Muscle of leg (tissue), 11 donors: ENCODE data around the gene GLT1D1. TPM values are rescaled to one million over a fixed set of nuclear protein-coding genes. Genes with fewer than 3 reads are reported as not detected.

ENCODE experiments used
- DNase-seq: peaks from one replicate; pipeline ENCODE4 v3.0.0; 2013
- H3K27ac ChIP-seq: one replicate; pipeline ENCODE4 v1.5.1; 2013; ENCODE audit warnings: mild to moderate bottlenecking, low read length, control low read depth
- H3K27me3 ChIP-seq: one replicate; pipeline ENCODE4 v1.6.1; 2013; ENCODE audit warnings: low read length; ENCODE audit not compliant: control insufficient read depth, insufficient read depth
- H3K36me3 ChIP-seq: one replicate; pipeline ENCODE4 v1.6.1; 2013; ENCODE audit warnings: low read length; ENCODE audit not compliant: control insufficient read depth, insufficient read depth
- H3K4me1 ChIP-seq: one replicate; pipeline ENCODE4 v1.6.1; 2013; ENCODE audit warnings: low read length; ENCODE audit not compliant: control insufficient read depth, insufficient read depth
- H3K4me3 ChIP-seq: one replicate; pipeline ENCODE4 v1.5.1; 2013; ENCODE audit warnings: low read length, control low read depth
- H3K9me3 ChIP-seq: replicated peaks from 2 replicates; pipeline ENCODE4 v1.6.1; 2013; ENCODE audit warnings: low read depth, low read length; ENCODE audit not compliant: control insufficient read depth
- WGBS: methylation state at CpG from one replicate; pipeline ENCODE4 v1.1.5; 2013; ENCODE audit warnings: missing lambda C conversion rate; ENCODE audit not compliant: insufficient coverage; 5-methylcytosine and 5-hydroxymethylcytosine counted together
- polyA plus RNA-seq, 8 donors: library from polyadenylated mRNA; unstranded; fragments of 120-200 nt; gene quantifications; one replicate each; pipeline versions ENCODE4 v1.2.1 to v1.2.3, GENCODE V29; 2013; ENCODE audit warnings: inconsistent platforms in 1 of 8, low replicate concordance in 1 of 8; ENCODE audit not compliant: insufficient read length in 8 of 8, insufficient read depth in 1 of 8
- total RNA-seq: library from RNA; stranded (reverse); fragments of 120-200 nt; gene quantifications from one replicate; pipeline ENCODE4 v1.2.4, GENCODE V29; 2013

GLT1D1 gene
- total and polyA plus RNA-seq, 9 donors: 0.71 to 1.7 (median 1.0) TPM

DNA sequence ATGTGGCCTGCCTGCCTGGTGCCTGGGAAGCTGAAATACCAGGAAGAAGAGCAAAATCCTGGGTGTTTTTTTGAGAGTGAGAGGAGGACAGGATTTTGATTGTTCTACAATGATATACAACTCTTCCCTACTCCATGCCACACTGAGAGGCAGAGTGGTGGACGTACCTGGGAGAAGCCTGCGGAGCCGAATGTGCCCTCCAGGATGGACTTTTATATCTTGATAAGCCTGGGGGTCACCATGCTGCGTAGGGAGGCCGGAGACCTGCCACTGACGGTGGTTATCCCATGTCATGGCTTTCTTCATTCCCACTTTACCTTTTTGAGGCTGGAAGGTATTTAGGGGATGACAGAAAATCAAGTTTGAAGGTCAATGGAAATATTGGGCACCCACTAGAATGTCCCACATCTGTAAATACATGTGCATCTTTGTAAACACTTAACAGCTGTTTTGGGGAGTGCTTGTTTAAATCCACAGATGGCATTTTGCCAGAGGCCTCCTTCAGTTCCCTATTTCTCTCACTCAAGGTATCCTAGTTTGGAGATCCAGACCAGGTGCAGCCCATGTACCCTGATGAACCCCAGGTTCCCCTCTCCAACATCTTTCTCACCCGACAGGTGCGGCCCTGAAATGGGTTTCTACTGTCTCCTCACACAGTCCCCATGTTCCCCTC is 1.1 kb upstream of the GLT1D1 start:
- WGBS: no CpG with 5 or more reads among the region's 8 CpGs
- Histone ChIP-seq H3K4me1 (peaks cover 5% of the 10 kb centered on the region), H3K27ac (no peak overlapping the region), H3K36me3 (no peaks in the 10 kb centered on the region), H3K27me3 (peaks cover 37% of the 10 kb centered on the region), H3K4me3 (no peak overlapping the region), H3K9me3 (no peaks in the 10 kb centered on the region)
- no peak for DNase-seq

DNA sequence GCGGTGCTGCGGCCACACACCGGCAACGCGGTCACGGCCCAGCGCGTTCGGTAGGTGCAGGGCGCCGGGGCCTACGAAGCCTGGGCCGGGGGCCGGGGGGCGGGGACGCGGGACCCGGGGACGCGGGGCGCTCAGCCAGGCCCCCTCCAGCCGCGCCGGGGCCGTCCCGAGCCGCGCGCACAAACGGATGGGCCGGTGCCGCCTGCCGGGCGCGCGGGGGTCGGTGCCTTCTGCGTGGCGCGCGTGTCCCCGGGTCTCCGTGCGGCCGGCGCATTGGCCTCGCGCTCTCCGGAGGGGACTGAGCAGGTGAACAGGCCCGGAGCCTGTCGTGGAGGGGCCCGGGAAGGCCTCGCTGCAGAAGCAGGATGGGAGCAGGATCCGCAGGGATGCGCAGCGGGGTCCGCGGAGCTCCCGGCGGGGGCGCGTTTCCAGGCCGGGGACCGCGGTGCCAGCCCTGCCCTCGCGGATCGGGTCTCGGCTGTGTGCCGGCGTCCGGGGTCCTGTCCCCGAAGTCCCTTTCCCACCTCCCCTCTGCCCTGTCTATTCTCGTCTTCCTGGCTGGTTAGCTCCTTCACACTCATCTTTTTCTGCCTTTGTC is 421 bp downstream of the GLT1D1 start:
- Histone ChIP-seq H3K4me3 (no peak overlapping the region), H3K27ac (no peak overlapping the region), H3K4me1 (peaks cover 5% of the 10 kb centered on the region), H3K27me3 (peaks cover 37% of the 10 kb centered on the region), H3K36me3 (no peaks in the 10 kb centered on the region), H3K9me3 (no peaks in the 10 kb centered on the region)
- DNase-seq: no peak
- WGBS: under 1% methylated on average over 73 of the region's 74 CpGs

DNA sequence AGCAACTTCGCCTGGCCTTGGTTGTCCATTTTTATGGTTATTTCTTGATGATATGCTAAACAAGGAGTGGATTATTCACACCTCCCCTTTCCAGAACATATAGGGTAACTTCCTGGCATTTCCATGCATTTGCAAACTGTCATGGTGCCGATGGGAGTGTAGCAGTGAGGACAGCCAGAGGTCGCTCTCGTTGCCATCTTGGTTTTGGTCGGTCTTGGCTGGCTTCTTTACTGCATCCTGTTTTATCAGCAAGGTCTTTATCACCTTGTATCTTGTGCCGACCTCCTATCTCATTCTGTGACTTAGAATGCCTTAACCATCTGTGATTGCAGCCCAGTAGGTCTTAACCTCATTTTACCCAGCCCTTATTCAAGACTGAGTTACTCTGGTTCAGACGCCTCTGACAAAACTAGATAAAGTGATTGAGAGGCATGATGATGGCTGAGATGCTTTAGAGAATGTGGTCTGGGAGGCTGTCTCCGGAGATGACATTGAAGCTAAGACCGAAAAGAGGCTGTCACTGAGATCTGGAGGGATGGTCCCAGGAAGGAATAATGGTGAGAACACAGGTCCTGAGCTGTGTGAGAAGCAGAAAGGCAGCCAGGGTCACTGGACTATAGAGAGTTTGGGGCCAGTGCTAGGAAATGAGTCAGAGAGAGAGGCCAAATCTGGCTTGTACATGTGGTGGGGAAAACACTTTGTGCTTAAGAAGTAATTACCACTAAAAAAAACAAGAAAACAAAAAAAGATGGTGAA is 2.9 kb downstream of the GLT1D1 start:
- Histone ChIP-seq H3K4me3 (no peak overlapping the region), H3K27me3 (peaks cover 34% of the 10 kb centered on the region), H3K4me1 (peaks cover 5% of the 10 kb centered on the region), H3K27ac (no peak overlapping the region), H3K36me3 (no peaks in the 10 kb centered on the region), H3K9me3 (no peaks in the 10 kb centered on the region)
- 85% methylated on average over 7 of the region's 9 CpGs for WGBS
- DNase-seq: no peak

DNA sequence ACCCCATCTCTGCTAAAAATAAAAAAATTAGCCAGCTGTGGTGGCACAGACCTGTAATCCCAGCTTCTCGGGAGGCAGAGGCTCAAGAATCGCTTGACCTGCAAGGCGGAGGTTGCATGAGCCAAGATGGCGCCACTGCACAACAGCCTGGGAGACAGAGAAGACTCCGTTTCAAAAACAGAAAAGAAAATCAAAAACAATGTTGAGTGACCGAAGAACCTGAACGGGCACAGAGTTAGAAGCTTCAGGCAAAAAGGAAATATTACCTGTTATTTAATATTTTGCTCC is 3.5 kb downstream of the GLT1D1 start:
- Histone ChIP-seq H3K4me1 (peaks cover 5% of the 10 kb centered on the region), H3K27ac (no peak overlapping the region), H3K27me3 (peaks cover 34% of the 10 kb centered on the region), H3K4me3 (no peak overlapping the region), H3K36me3 (no peaks in the 10 kb centered on the region), H3K9me3 (no peaks in the 10 kb centered on the region)
- no peak for DNase-seq
- 89% methylated on average over 4 of the region's 7 CpGs for WGBS

DNA sequence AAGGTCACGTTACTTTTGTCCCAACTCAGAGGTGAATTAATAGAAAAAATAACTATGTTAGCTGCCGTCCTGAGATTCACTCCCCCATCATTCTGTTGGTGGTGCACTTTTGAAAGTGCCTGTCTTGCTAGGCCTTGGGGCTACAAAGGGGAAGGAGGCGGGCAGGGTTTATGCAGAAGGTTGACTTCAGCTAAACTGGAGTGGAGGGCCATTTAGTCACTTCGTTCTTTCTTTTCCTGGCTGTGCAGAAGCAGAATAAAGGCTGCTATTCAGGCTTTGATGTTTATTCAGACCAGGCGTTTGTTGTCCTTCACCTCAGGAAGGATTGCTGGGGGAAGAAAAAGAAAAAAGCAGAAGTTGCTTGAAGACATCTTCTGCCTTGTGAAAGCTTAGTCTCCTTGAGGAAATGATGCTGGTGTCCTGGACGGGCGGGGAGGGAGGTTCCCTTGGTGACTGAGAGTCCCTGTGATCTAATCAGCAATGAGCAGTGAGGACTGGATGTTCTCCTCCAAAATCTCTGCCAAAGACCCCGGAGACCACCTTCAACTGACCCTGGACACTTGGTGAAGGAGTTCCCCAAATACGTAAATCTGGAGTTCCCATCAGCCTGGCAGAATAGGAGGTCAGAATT is 4.0 kb downstream of the GLT1D1 start:
- no peak for DNase-seq
- Histone ChIP-seq H3K27me3 (peaks cover 29% of the 10 kb centered on the region), H3K4me1 (peaks cover 5% of the 10 kb centered on the region), H3K27ac (no peak overlapping the region), H3K4me3 (no peak overlapping the region), H3K9me3 (no peaks in the 10 kb centered on the region), H3K36me3 (no peaks in the 10 kb centered on the region)
- WGBS: 75% methylated on average over 4 of the region's 9 CpGs

DNA sequence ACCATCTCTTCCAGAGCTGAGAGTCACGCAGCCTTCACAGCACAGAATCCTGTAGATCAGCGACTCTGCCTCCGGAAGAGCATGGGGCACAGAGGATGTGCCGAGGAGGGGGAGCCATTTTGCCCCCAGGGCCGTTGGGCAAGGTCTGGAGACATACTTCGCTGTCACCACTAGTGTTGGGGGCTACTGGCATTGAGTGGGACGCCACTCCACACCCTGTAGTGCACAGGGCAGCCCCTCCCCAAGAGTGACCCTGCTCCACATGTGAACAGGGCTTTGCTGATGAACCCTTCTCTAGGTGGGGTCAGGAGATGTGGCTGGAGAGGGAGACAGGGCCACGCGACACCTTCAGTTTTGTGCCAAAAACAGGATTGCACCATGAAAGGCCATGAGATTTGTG is 6.0 kb downstream of the GLT1D1 start:
- Histone ChIP-seq H3K4me3 (no peak overlapping the region), H3K27me3 (peaks cover 13% of the 10 kb centered on the region), H3K36me3 (no peaks in the 10 kb centered on the region), H3K27ac (no peak overlapping the region), H3K9me3 (no peaks in the 10 kb centered on the region), H3K4me1 (no peaks in the 10 kb centered on the region)
- WGBS: 85% methylated on average over 9 of the region's 9 CpGs
- no peak for DNase-seq

DNA sequence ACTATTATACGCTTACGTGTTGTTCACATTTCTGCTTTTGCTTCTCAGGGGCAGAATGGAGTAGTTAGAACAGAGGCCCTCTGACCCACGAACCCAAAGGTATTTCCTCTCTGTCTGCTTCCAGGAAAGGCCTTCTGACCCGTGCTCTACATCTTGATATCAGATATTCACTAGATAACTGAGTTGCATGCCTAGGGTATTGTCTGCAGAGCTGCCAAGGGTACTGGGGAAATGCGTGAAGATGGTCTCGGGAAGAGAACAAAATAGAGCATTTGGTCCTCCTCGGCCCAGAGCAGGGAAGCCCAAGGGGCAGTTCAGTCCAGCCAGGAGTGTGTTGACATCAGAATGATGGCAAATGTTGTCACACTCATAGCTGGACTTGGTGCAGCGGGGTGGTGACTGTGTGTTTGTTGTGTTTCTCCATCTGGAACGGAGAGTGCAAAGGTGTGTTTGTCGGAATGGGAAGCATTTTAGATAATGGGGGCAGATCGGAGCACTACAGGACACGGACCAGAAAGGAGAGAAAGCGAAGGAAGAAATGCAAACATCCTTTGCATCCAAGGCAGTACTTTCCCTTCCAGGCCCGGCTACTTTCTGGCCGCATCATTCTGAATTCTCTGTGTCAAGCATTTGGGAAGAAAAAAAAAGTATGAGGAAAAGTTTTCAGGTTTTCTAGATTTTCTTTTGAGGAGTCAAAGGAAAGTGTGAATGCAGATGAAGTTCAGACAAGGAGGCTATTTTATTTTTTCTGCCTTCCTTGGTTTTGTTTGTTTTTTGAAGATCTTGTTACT is 8.1 kb downstream of the GLT1D1 start:
- no peak overlapping the region for H3K27ac ChIP-seq
- no peaks in the 10 kb centered on the region for H3K4me1 ChIP-seq
- WGBS: 83% methylated on average over 10 of the region's 15 CpGs
- H3K36me3 ChIP-seq: no peaks in the 10 kb centered on the region
- DNase-seq: no peak
- no peaks in the 10 kb centered on the region for H3K9me3 ChIP-seq
- H3K4me3 ChIP-seq: no peak overlapping the region
- H3K27me3 ChIP-seq: peaks cover under 1% of the 10 kb centered on the region

DNA sequence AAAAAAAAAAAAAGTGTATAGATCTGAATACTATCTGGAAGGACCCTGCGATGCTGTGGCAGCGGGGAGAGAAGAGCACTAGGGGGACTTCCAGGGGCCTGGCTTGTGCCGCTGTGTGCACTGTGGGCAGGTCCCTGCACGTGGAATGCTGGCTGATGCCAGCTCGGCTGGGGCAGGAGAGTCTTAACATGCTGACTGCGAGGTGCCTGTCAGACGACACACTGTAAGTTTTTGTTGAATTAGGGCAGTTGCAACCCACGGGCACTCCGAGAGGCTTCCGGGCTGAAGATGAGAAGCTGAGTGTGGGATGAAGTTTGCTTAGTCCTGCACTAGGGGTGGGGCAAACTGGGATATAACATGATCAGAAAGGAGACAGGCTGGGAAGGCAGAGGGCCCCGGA is 10.7 kb downstream of the GLT1D1 start:
- Histone ChIP-seq H3K4me3 (no peak overlapping the region), H3K27me3 (no peaks in the 10 kb centered on the region), H3K36me3 (no peaks in the 10 kb centered on the region), H3K4me1 (no peaks in the 10 kb centered on the region), H3K27ac (no peak overlapping the region), H3K9me3 (no peaks in the 10 kb centered on the region)
- DNase-seq: no peak
- 67% methylated on average over 11 of the region's 11 CpGs for WGBS

DNA sequence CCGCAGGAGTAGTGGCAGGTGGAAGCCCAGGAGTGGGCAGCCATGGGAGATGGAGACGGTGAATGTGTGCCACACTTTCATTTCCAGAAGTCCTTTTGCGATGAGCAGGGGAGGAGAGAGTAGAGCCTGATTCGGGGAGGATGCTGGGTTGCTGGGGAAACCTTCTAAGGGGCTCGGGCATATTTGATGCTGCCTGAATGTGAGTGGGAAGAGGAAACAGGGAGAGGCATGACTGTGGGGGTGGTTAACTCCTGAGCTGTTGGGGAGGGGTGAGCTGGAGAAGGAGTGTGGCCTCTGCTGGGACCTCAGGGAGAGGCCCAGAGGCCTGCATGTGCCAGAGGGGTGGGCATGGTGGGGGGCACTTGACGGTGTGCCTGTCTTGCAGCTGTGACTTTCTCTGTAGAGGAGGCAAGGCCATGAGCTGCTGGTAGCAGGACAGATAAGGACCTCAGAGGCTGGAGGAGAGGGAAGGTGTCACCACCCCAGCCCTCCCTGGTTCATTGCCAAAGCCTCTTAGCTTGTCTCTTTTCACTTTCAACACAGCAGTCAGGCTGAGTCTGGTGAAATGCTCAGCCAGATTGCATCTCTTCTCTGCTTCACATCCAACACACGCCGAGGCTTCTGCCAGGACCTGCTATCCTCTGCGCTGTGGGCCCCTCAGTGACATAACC is 11.4 kb downstream of the GLT1D1 start:
- Histone ChIP-seq H3K4me3 (no peak overlapping the region), H3K4me1 (no peaks in the 10 kb centered on the region), H3K36me3 (no peaks in the 10 kb centered on the region), H3K9me3 (no peaks in the 10 kb centered on the region), H3K27me3 (no peaks in the 10 kb centered on the region), H3K27ac (no peak overlapping the region)
- WGBS: 58% methylated on average over 8 of the region's 9 CpGs
- DNase-seq: no peak
